ENCODE results near the gene MT1M.
A peak's percentile ranks its signal among the peaks of the same experiment; 100 is the strongest.
"Not testable (repeated sequence)": the region's sequence is repeated elsewhere in the genome, so short reads cannot be mapped to it uniquely, and the experiment has no call there.

MT1M gene

DNA sequence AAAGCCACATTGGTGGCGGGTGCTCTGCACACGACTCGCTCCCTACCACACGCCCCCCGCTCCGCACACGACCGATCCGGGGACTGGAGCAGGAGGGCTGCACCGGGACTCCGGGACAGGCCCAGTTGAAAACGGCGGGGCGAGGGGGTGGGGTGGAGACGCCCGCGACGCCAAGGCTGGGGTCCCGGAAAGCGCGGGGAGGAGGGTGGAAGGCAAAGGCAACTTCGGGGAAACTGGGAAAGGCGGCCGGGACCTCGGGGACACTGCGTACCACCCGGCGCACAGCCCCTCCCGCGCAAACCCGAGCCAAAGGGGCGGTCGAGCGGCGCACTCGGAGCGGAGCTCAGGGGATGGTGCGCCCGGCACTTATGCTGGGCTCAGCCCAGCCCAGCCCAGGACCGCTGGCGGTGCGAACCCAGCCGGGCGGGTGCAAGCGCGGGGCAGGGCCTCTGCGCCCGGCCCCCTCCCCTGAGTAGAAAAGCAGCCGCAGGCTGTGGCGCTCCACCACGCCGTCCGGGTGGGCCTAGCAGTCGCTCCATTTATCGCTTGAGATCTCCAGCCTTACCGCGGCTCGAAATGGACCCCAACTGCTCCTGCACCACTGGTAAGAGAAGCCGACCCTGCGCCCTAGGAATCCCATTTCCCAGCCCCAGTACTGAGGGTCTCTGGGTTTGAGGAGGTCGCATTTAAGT is at the start of gene MT1M:
TSS of gene MT1M (plus strand) at position 504 of the 692 bp plus-strand sequence. CDS start at position 577, 73 bp downstream.
- DNase-seq = no peak

DNA sequence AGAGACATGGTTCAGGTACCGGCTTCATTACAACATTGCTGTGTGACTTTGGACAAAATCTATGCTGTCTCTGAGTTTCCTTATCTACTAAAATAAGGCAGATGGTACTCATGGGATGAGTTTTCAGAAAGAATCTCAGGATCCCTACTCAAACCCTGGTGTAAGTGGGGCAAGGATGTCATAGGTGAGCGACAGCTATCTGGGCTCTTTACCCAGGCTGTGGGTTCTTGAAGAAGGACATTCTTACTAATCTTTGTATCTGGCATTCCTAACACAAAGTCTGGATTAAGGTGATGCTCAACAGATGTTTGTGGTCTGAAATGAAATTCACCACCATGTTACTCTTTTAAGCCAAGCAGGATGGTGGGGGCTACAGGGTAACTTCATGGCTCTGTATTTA is 49.5 kb upstream of the MT1M start:
- not testable (repeated sequence) for DNase-seq

DNA sequence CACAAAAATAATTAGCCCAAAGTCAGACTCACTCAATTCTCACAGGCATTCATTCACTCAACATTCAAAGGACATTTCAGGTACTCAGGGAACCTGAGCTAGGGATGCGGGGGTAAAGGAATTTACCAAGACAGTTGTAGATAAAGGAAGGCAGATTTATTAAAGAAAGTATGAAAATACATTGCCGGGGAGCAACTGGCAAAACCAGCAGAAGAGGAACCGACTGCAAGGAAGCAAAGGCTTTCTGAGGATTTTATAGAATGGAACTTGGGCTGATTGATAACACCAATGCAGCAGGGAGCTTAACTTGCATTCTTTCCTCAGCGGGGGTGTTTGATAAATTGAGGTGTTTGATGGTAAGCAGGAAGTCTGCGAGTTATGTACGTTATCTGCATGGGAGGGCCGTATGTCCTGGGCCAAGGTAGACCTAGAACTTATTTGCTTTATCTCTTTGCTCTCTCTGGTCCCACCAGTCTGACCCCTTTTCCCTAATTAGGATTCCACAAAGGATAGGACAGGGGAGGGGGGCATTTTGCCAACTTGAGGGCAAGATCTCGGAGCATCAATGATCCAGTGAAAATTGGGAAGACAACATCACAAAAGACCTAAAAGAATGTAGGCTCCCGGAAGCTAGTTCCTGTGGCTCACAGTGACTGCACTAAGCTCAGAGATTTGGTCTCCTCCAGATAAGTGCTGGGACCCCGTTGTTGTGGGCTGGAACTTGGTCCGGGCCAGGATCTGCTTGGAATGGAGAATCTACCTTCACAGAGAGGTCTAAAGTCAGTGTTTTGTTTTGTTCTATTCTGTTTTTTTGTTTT is 48.9 kb upstream of the MT1M start:
- DNase-seq = no peak

DNA sequence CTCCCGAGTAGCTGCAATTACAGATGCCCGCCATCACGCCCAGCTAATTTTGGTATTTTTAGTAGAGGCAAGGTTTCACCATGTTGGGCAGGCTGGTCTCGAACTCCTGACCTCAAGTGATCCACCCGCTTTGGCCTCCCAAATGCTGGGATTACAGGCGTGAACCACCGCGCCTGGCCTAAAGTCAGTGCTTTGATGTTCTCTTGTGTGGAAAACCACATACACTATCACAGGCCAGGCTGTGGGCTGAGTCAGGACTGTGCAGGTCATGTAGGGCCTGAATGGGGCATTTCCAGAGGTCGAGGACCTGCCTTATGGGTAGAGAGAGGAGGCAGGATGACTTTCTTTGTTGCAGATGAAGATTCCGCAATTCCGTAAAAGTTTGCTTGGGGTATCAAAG is 48.2 kb upstream of the MT1M start:
- no peak for DNase-seq

DNA sequence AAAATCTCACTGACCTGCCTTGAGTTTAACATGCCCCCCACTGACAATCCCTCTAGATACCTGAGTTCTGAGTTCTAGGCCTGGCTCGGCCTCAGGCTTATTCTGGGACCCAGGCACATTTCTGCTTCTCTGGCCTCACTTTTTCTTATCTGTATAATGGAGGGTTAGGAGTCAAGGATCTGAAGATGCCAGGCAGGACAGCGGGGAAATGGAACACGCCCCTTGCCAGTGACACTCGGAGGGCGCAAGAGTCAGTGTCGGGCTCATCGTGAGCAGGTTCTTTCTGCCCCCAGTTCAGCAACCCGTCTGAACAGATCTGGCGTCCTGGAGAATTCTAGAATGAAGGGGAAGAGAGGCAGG is 43.7 kb upstream of the MT1M start:
- no peak for DNase-seq

DNA sequence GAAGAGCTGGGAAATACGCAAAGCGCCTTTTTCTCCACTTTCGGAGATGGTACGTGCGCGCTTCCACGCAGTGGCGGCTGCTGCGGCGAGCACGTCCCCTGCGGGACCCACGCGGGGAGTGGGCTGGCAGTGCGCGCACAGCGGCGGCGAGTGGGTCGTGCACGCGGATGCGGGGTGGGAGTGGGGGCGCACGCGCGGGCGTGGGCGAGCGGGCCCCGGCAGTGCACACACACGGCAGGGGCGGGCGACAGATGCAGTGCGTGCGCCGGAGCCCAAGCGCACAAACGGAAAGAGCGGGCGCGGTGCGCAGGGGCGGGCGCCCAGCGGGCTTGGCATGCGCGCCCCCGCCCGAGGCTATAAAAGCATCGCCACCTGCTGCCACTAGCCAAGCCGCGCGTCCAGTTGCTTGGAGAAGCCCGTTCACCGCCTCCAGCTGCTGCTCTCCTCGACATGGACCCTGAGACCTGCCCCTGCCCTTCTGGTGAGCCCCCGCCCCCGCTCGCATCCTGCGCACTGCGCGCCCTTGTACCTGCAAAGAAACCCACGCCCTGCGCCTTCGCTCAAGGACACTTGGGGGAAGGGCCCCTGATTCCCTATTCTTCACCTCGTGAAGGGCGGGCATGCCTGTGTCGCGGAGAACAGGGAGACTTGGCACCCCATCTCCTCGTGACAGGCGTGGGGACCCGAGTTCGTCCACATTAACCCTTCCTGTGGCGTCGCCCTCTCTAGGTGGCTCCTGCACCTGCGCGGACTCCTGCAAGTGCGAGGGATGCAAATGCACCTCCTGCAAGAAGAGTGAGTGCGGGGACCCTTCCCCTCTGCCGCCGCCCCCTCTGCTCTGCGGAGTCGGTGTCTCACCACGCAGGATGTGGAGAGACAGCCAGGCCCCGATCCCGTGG is 43.1 kb upstream of the MT1M start, which contains the start of gene MT3:
TSS of gene MT3 (plus strand) at position 388 of the 899 bp plus-strand sequence. CDS start at position 451, 63 bp downstream.
- DNase-seq = no peak

DNA sequence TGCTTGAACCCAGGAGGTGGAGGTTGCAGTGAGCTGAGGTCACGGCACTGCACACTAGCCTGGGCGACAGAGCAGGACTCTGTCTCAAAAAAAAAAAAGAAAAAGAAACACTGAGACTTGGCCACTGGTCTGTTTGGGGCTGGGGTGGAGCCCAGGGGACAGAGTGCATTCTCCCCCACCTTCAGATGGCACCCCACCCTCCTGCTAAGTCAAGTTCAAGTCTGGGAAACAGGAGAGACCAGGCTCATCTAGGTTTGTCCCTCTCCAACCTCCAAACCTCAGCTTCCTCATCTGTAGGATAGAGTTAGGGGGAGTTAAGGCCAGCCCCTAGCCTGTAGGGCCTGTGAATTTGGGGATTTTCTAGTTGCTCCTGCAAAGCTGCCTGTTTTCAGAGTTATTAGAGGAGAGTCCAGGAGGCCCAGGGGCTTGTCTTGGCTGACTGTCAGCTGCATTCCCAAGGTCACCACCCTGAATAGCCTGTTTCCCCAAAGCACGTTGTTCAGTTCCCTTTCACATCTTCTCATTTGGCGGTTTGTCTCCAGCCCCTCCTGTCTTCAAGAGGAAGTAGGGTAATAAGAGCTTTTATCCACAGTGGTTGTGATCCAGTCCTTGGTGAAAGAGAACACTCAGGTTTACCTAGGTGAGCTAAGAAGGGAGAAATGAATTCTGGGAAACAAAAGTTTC is 40.9 kb upstream of the MT1M start:
- DNase-seq = peak; percentile 55

DNA sequence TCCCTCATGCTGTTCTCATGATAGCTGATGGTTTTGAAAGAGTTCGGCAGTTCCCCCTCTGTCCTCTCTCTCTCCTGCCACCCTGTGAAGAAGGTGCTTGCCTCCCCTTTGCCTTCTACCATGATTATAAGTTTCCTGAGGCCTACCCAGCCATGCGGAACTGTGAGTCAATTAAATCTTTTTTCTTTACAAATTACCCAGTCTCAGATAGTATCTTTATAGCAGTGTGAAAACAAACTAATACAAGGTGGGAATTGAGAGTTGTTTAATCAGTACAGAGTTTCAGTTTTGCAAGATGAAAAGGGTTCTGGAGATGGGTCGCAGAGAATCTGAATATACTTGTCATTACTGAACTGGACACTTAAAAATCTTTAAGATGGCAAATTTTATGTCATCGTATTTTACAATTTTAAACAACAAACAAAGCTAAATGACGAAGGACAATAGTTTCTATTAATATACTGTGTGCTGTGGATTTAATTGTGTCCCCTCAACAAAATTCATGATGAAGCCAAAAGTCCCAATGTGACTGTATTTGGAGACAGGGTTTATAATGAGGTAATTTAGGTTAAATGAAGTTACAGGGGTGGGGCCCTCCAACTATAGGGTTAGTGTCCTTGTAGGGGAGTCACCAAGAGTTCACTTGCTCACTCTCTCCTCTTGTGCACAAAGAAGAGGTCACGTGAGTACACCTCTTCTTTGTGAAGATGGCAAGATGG is 38.7 kb upstream of the MT1M start:
- DNase-seq = no peak

DNA sequence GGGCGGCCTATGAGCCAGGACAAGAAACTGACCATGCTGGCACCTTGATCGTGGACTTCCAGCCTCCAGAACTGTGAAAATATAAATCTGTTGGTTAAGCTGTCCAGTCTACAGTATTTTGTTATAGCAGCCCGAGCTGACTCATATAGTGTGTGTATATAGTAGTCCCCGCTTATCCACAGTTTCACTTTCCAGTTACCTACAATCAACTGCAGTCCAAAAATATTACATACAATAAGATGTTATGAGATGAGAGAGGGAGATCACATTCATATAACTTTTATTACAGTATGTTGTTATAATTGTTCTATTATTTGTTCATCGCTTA is 38.2 kb upstream of the MT1M start:
- no peak for DNase-seq

DNA sequence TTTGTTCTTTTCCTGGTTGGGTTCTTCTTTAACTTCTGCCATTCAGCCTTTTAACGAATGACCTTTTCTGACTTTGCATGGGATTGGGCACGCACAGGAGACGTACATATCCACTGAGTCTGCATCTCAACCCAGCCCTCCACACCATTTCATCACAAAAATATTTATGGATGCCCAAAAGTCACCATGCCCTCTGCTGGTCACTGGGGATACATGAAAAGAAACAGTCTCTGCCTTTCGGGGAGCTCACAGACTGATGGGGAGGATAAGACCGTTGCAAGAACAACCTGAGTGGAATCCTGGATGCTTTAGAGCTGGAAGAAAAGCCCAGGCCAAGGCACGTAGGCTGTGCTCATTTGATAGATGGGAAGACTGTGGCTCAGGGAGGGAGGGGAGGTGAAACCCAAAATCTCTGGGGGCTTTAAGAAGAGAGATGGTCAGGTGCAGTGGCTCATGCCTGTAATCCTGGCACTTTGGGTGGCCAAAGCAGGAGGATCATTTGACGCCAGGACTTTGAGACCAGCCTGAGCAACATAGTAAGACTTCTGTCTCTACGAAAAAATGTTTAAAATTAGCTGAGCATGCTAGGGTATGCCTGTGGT is 32.0 kb upstream of the MT1M start:
- DNase-seq = peak; percentile 70

DNA sequence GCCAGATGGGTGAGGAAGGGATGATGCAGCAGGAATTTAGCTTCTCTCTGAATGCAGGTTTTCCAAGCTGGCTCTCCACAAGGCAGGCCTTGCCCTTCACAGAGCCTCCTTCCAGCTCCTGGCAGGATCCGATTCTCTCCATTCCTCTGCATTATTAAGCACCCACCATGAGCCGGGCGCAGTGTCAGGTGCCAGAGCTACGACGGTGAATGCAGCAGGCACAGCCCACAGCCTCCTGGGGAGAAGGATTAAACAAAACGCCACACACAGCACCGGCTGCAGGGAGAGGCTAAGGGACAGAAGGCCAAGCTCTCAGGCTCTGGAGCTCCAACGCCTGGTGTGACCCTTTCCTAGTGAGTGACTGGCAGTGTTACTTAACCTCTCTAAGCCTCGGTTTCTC is 31.1 kb upstream of the MT1M start:
- DNase-seq = no peak

DNA sequence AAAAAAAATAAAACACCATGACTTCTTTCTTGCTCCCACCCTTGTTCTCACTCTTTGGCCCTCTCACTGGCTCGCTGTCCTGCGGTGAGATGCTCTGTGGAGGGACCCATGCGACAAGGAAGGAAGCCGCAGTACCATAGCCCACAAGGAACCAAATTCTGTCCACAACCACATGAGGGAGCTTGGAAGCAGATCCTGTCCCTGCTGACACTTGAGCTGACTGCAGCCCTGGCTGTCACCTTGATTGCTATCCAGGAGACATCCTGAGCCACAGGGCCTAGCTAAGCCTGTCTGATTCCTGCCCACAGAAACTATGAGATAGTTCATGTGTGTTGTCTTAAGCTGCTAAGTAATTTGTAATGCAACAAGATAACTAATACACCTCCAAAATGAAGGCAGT is 28.9 kb upstream of the MT1M start:
- peak; percentile 35 for DNase-seq

DNA sequence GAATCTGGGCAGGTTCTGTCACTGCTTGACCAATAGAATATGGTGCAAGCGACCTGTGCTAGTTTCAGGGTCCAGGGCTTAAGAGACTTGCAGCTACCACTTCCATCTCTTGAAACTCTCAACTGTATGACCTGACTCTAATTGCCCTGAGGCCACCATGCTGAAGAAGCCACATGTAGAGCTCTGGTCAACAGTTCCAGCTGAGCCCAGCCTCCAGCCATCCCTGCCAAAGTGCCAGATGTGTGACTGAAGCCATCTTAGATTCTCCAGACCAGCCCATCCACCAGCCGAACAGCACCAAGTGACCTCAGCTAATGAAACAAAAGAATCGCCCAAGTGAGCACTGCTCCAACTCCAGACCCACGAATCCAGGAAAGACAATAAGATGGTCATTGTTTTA is 27.5 kb upstream of the MT1M start:
- no peak for DNase-seq

DNA sequence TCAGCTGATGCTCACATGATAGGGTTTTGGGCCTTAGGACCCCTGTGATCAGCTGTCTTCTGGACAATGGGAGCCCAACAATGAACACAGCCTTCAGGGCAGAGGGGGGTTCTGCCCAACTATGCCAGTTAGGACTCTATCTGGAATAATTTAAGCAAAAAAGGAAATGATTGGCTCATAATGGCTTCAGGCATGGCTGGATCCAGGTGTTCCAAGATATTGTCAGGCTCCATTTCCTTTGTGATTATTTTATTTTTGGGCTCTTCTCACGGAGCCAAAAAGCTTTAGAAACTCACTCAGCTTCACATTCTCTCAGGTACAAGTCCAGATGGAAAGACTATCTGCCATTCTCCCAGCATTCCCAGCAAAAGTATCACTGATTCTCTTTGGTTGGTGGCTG is 27.0 kb upstream of the MT1M start:
- no peak for DNase-seq

DNA sequence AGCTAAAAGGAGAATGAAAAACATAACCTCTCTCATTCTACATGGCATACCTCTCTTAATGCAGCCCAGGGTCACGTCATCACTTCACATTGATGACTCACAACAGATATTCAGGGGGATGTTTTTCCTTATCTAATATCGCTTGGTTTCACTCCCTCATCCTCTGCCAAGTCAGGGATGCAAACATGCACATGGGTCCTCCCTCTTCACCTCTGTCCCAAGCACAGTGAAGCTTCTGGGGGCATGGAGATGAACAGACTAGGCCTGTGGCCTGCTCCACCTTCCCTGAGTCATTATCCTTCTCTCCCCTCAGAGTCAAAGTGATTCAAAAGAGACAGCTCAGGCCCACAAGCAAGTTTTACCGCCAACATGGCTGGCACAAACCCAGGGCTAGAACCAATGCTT is 26.4 kb upstream of the MT1M start:
- no peak for DNase-seq

DNA sequence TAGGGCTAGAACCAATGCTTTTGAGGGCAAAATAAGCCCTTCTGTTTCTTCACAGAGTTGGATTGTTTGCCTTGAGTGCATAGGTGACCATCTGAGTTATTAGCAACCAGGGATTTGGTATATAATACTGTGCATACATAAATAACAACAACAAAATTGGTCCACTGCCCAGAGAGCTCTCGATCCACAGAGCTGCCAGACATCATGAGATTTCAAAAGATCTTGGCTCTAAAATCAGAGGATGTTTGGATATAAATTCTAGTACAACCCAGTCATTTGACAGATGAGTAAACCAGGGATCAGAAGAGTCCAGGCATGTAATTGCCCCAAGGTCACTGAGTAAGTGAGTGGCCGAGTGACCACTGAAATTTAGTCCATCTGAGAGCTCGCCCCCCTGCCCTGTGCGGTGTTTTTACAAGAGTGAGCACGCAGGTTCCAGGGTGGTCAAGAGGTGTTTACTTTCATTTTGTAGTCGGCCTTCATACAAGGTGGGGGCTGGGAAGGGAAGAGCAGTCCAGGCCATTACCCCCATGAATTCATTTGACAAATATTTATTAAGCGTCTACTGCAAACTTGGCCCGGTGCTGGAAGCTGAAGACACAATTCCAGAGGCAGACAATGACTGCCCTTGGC is 25.9 kb upstream of the MT1M start:
- no peak for DNase-seq

DNA sequence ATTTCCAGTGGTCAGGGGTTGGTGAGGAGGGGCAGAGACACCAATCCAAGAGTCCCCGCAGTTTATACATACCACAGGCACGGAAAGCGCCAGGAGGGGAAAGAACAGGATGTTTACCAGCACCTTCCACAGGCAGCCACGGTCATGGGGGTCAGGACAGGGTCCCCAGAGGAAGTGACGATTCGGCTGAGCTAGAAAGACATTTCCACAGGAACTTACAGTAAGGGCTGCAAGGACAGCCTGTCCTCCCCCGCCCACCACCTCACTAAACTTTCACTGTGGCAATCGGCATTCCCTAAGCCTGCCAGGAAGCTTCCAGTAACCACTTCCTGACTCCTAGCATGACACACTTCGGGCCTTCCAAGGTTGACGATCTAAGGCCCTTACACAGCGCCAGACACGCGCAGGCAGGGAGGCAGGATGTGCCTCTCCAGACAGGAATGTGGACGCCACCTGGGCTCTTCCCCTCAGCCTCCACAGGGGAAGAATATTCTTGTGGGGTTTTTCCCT is 25.3 kb upstream of the MT1M start:
- DNase-seq = no peak

DNA sequence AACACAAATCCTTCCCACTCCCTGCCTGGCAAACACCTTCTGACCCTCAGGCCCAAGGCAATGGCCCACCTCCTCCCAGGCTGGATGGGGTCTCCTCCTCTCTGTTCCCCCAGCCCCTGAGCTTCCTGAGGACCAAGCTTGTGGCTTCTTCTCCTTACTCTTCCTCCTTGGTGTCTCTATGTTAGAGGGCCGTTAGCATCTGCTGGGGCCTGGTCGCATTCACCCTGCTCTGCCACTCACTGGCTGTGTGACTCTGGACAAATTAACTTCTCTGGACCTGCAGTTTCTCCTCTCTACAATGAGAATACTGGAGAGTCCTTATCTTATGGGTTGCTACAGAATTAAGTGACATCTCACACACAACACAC is 24.8 kb upstream of the MT1M start:
- no peak for DNase-seq

DNA sequence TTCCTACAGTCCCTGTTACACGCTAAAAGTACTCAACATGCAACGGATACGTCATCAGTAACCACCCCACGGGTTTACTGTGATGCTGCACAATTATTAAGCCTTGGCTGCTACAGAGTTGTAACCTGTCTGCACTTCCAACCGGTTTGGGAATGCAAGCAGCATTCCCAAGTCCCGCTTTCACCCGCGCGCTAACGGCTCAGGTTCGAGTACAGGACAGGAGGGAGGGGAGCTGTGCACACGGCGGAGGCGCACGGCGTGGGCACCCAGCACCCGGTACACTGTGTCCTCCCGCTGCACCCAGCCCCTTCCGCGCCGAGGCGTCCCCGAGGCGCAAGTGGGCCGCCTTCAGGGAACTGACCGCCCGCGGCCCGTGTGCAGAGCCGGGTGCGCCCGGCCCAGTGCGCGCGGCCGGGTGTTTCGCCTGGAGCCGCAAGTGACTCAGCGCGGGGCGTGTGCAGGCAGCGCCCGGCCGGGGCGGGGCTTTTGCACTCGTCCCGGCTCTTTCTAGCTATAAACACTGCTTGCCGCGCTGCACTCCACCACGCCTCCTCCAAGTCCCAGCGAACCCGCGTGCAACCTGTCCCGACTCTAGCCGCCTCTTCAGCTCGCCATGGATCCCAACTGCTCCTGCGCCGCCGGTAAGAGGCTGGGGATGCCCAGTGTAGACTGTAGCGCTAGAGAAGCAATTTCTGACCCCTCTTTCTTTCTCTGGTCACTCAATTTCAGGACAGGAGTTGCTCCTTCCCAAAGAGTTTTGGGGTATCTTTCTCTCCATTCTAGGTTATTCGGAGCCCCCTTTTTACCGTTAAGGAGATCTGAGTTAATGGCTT is 24.2 kb upstream of the MT1M start, which contains the start of gene MT2A:
TSS of gene MT2A (plus strand) at position 542 of the 833 bp plus-strand sequence. CDS start at position 614, 72 bp downstream.
- DNase-seq = peak; percentile 95

DNA sequence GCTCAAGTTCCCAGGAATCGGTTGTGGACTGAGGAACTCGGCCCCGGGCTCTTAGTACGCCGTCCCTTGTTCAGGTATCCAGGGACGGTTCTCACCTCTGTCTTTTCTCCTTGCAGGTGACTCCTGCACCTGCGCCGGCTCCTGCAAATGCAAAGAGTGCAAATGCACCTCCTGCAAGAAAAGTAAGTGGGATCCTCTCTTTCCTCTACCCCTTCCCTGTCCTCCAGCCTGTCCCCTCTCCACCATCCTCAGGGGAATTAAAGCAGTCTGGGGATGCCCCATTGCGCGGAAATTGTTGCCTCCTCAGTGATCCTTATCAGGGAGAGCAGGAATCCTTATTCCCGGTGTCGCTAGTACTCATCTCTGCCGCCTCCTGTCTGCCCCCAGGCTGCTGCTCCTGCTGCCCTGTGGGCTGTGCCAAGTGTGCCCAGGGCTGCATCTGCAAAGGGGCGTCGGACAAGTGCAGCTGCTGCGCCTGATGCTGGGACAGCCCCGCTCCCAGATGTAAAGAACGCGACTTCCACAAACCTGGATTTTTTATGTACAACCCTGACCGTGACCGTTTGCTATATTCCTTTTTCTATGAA is 23.5 kb upstream of the MT1M start:
- no peak for DNase-seq

Data from OCI-M1 (cell line).